ENCODE data around the gene PMEPA1. TPM values are rescaled to one million over a fixed set of nuclear protein-coding genes. Genes with fewer than 3 reads are reported as not detected.

PMEPA1 gene
- total and polyA plus RNA-seq, 10 of the 15 experiments (the other 5 are each of a cell fraction or from before 2014, with no cell fraction given): 0.02 to 0.10 (median 0.04) TPM; not detected in 3

- Histone ChIP-seq H3K4me3 (no peak overlapping the region), H3K9ac (ENCODE audit: control insufficient read depth, insufficient read depth, low read length) (no peak overlapping the region), H3K4me2 (ENCODE audit: control insufficient read depth, insufficient read depth) (no peak overlapping the region), H3K27me3 (replicated peaks in 1 of 2; ENCODE audit: control insufficient read depth in 2 of 2, insufficient read depth in 2 of 2, low read length in 1 of 2) (peaks cover 2 to 7% of the 10 kb centered on the region in 2 experiments; a peak in 3 of 4 replicates), H4K20me1 (ENCODE audit: control insufficient read depth, insufficient read depth) (no peaks in the 10 kb centered on the region; the same call in 1 of the 2 replicates), H3K4me1 (ENCODE audit: control insufficient read depth, insufficient read depth, low read length) (no peaks in the 10 kb centered on the region; the same call in 1 of the 2 replicates), H3K79me2 (ENCODE audit: control insufficient read depth, insufficient read depth, low read length) (no peaks in the 10 kb centered on the region), H2AFZ (ENCODE audit: control insufficient read depth, low read depth, low read length) (no peak overlapping the region), H3K9me3 (replicated peaks; ENCODE audit: control insufficient read depth, insufficient read depth, low read length) (no peaks in the 10 kb centered on the region), H3K36me3 (ENCODE audit: control insufficient read depth in 2 of 2, insufficient read depth in 2 of 2, low read length in 1 of 2) (no peaks in the 10 kb centered on the region), H3K27ac (ENCODE audit: control insufficient read depth, insufficient read depth) (no peak overlapping the region)
- no peak for DNase-seq (ENCODE audit: low read depth, low spot score)
- no peak for ATAC-seq
- intact Hi-C loops (cut with micrococcal nuclease; ENCODE audit: unreplicated experiment) (no loop called here), in situ Hi-C loops (cut with MboI) (no loop called here)
- 42% methylated on average over 15 of the region's 15 CpGs for WGBS (ENCODE audit: insufficient coverage, insufficient replicate concordance, low lambda C conversion rate, missing lambda C conversion rate)
- BruUV-seq (replicated peaks): no TSS peak
- SMC1A ChIA-PET (ENCODE audit: uncharacterized antibody, unreplicated experiment): interaction anchor here (1.0 kb wide), 1 partner anchor 8 kb away, joined by 3 read pairs; no protein-coding TSS in a partner anchor
- CTCF ChIA-PET: interaction anchor here (1.3 kb wide), 1 partner anchor 9 kb away, joined by 3 read pairs; no protein-coding TSS in a partner anchor
- FAIRE-seq: no peak
- POLR2A ChIA-PET: no interaction called here
- RAD21 ChIA-PET (ENCODE audit: unreplicated experiment): no interaction called here
- TF ChIP-seq PKNOX1 (IDR thresholded peaks at IDR 0.05) (no peak), FOS (IDR thresholded peaks at IDR 0.05; ENCODE audit: borderline replicate concordance, extremely low read depth, insufficient read length) (no peak), ZNF687 (IDR thresholded peaks at IDR 0.05) (no peak), SRF (IDR thresholded peaks at IDR 0.05; ENCODE audit: low read depth in 2 of 2, low read length in 2 of 2) (no peak), MYB (IDR thresholded peaks at IDR 0.05; ENCODE audit: borderline replicate concordance, low read depth, low read length) (no peak), HDAC2 (IDR thresholded peaks at IDR 0.05) (no peak), GABPA (IDR thresholded peaks at IDR 0.05; ENCODE audit: low read depth) (no peak), ZBTB4 (CRISPR knock-in tag; IDR thresholded peaks at IDR 0.05) (no peak), CUX1 (IDR thresholded peaks at IDR 0.05; ENCODE audit: insufficient replicate concordance, low read depth, low read length) (no peak)
Observed at GRCh38 chr20:57715268-57715904, 5.6 kb upstream of the PMEPA1 start.
